HG03139 (cell line): ENCODE measurements around the gene PTRH1.

Experiments used
- ATAC-seq: cut with Tn5 transposase; IDR thresholded peaks from one replicate; pipeline ENCODE4 v1.9.1; 2021; ENCODE audit not compliant: unreplicated experiment

PTRH1 gene

DNA sequence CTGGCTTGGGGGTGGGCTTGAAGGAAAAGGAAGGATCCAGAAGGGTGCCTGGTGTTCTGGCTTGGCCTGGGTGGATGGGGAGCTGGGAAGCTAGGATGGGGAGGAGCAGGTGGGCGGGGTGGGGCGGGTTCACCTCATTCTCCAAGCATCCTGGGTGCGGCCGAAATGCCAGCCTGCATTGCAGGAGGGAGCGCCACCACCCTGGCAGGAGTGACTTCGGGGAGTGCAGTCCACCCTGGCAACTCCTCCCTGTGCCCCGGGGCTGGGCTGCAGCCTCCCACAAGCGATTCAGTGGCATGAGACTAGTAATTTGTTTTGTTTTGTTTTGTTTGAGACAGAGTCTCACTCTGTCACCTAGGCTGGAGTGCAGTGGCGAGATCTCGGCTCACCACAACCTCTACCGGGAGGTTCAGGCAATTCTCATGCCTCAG is 5.9 kb upstream of the PTRH1 start:
- no peak for ATAC-seq

DNA sequence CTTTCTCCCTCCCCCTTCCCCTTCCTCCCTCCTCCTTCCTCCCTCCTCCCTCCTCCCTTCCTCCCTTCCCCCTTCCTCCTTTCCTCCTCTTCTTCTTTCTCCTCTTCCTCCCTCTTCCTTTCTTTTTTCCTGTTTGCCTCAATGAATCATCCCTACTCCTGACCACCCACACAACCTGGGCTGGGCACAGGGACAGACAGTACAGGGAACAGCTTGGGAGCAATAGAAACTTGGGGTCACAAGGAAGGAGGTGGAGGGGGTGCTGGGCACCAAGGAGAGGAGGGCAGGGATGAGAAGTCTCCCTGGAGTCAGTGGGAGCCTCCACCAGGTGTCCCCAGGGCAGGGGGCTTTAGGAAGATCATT is 5.4 kb upstream of the PTRH1 start:
- no peak for ATAC-seq

DNA sequence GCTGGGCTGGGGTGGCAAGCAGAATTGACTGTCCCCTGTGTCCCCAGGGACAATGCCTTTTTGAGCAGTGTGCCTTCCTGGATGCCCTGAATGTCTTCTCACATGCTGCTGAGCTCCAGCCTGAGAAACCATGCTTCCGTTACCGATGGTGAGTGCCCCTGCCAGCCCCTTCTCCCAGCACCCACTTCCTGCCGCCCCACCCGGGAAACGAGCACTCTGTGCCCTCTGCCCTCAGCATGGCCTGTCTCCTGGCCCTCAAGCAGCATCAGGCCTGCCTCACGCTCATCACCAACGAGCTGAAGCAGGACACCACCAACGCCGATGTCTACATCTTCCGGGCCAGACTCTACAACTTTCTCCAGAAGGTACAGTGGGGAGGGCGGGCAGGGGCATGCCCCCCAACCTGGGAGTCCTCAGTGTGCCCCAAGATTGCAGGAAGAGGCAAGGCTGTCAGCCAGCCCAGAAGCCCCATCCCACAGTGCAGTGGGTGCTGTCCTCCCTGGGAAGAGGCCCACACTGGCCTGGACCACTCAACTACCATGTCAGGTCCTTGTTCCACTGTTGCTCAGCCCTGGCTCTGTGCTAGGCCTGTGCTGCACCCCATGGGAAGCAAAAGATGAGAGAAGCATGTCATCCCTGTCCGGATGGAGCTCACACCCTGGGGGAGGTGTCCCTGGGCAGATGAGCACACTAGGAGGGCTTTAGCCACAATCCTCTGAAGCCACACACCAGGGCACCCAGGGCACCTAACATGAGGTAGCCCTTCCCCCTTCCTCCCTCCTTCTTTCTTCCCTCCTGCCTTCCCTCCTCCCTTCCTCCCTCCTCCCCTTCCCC is 4.8 kb upstream of the PTRH1 start:
- no peak for ATAC-seq

DNA sequence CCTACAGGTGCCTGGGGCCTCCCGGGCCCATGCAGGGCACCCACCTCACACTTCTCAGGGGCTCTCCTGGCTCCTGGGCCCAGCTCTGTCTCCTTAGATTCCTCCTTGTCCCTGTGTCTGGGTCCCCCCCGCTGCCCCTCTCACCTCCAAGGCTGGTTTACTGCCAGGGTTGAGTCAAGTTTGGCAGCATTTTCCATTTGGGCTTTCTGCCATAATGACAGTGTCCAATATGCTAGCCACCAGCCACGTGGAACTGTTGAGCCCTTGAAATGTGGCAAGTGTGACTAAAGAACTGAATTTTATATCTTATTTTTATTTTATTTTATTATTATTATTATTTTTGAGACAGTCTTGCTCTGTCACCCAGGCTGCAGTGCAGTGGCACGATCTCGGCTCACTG is 2.3 kb upstream of the PTRH1 start:
- ATAC-seq = no peak

DNA sequence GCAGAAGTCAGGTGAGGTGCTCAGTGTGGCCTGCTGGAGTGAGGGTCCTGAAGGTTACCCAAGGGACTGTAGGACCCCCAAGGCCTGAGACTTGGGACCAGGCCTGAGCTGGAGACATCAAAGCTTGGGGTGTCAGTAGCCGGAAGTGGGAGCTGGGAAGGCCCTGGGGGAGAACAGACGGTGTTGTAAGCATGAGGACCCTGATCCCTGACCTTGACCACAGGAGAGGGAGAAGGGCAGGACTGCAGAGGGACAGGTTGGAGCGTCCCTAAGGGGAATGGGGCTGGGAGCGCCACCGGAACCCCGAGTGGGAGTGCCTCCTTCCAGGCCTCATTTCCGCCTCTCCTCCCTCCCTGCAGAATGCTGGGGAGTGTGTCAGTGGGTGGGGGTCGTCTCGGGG is 949 bp upstream of the PTRH1 start:
- ATAC-seq = no peak

DNA sequence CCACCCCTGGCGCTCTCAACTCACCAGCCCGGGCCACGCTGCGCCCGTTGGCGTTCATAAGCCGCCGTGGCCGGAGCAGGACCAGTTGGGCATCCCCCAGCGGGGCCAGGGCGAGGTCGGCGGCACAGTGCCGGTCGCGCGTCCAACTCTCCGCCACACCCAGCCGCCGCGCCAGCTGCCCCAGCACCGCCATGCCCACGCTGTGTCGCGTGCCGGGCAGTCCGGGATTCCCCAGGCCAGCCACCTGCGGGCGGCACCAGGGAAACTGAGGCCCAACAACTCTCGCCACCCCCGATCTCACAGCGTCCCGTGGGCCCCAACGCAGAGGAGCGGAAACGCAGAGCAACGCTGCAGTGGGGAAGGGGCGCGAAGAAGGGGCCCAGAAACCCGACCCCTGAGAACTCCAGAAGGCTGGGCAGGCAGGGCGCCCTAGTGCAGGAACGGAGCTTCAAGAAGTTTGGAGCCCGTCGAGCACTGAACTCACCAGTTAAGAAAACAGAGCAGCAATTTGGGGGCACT is 453 bp downstream of the PTRH1 start:
- ATAC-seq = no peak

DNA sequence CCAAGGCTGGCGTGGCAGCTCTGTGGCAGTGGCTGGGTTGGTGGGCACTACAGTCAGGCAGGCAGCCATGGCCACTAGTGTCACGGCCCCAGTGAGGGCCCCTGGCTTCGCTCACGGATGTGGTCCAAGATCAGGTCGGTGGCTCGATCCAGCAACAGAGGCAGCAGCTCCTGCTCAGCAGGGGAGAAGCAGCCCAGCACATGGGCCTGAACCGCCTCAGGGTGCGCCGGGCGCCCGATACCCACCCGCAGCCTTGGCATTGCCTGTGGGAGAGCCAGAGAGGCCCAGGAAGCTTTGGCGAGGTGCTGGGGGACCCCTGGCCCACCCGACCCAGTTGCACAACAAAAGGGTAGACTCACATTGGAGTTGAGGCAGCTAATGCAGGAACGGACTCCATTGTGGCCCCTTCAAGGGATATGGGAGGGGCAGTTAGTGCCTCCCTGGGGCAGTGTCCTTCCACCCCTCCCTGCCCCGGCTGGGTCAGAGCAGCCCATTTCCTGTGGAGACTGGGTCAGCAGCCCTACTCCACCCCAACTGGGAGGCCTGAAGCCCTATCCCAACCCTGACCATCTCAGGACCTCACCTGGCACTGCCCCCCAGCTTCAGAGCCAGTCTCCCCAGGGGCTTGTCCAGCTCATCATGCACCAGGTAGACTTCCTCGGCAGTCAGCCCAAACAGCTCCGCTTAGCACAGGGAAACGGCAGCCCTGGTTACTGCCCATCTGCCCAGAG is 1.3 kb downstream of the PTRH1 start:
- no peak for ATAC-seq

DNA sequence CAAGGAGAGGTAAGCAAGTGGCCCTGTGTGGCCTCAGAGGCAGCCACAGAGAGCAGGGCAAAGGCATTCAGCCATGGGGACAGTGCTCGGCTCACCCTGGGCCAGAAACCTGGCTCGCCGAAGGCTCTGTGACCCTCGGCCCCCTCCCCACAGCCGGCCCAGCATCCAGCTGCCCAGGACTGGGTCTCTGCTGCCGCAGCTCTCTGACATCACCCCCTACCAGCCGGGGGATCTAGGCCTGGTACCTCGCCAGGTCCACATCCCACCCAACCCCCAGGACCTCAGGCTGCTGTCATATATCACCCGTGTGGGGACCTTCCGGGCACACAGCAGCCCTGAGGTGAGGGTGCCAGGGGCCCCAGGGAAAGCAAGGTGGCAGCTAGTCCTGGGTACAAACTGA is 2.6 kb downstream of the PTRH1 start:
- ATAC-seq = no peak

DNA sequence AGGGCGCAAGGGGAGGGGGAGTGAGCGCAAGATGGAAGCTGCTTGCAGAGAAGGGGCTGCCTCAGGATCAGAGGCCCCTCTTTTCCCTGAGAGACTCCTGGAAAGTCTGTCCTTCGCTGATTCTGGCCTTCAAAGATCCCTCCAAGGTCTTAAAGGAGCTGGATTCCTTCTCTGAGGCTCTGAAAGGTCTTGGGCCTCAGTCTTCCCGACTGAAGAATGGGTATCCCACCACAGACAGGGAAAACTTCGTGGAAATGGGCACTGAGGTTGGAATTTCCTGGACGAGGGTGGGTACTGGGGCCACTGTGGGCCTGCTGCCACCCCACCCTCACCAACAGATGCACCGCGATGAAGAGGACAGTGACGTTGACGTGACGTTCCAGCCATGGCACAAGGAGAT is 3.1 kb downstream of the PTRH1 start:
- no peak for ATAC-seq

DNA sequence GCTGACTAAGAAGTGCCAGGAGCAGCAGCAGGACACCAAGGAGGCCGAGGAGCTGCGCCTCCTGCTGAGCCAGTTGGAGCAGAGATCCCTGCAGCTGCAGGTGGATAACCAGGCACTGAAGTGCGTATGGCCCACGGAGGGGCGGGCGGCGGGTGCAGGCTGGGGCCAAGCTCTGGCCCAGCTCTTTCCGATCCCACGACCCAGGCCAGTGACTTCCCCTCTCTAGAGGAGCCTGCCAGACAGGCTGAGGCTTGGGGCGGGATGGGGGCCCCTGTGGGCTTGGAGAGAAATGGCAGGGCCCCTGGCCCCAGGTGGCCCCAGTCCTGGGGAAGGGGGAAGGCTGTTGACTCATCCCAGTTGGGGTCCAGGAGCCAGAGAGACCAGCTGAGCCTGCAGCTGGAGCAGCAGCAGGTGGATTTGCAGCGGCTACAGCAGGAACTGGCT is 3.6 kb downstream of the PTRH1 start:
- ATAC-seq = no peak

DNA sequence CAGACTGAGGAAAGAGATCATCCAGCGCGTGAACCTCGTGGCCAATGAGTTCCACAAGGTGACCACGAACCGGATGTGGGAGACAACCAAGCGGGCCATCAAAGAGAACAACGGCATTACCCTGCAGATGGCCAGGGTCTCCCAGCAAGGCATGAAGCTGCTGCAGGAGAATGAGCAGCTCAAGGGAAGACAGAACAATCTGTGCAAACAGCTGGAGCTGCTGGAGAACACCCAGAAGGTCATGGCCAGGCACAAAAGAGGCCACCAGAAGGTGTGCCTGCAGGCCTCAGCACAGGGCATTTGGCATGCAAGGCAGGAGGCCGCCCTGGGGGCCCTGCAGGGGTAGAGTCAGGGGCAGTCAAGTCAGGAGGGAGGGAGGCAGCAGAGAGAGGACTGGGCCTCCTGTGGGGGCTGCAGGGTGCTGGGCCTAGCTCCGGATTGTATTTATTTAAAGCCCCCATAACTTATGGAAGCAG is 4.2 kb downstream of the PTRH1 start:
- ATAC-seq = no peak

DNA sequence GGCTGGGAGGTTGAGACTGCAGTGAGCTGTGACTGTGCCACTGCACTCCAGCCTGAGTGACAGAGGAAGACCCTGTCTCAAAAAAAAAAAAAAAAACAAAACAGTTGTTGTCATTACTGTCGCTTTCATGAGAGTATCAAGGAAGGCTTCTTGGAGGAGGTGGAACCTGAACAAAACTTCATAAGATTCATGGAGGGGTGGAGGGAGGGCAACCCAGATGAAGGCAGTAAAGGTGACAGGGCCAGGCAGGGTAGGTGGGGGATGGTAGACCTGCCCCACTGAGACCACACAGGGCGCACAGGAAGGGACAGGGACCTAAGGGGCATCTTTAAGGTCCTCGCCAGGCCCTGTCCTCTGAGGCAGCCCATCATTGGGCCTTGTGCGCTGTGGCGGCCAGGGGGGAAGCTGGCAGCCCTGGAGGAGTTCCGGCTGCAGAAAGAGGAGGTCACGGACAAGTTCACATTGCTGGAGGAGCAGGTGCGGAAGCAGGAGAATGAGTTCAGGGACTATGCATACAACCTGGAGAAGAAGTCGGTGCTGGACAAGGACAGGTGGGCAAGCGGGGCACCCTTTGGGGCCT is 5.2 kb downstream of the PTRH1 start:
- ATAC-seq = no peak

DNA sequence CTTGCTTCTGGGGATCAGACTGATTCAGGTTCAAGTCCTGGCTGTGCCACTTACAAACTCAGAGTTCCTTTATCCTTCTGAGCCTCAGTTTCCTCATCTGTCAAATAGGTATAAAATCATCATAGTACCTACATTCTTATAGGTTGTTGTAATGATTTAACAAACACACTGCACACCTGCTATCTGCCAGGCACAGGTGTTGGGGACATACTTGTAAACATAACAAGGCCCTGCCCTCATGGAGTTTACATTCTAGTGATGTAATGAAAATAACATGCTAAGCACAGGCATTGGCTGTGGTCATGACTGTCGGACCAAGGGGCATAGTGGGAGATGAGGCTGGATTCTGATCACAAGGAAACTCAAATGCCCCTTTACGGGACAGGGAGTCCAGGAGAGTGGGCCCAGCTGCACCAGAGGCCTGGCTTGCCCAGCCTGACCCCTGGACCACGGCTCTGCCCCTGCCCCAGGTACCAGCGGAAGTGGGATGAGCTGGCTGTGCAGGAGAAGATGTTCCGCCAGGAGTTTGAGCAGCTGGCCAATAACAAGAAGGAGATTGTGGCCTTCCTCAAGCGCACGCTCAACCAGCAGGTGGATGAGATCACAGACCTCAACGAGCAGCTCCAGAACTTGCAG is 6.4 kb downstream of the PTRH1 start:
- no peak for ATAC-seq

DNA sequence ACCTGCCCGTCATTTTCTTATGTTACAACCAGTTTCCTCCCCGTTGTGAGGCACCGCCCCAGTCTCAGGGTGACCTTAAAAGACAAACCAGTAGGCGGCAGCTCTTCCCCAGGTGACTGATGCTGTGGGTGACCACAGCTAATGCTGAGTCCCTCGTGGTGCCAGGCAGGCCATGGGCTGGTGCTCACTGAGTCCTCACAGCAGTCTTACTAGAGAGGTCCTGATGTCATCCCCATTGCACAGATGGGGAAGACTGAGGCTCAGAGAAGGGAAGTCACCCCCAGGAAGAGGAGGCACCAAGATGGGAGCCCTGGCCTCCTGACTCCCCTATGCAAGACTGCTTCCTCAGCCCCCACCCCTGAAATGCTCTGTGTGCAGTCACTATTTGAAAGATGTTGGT is 7.7 kb downstream of the PTRH1 start:
- no peak for ATAC-seq

DNA sequence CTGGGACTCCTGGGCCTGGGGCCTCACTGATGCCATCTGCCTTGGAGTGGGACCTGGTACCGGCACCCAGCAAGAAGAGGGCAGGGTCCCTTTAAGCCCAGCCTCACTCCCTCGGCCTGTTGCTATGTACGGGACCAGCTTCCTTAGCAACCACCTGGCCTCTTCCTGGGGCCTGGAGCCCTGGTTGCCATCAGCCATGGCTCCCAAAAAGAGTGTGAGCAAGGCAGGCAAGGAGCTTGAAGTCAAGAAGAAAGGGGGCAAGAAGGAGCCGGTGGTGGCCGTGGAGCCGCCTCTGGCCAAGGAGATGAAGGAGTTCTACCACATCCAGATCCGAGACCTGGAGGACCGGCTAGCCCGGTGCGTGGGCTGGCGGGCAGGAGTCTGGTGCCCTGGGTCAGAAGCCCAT is 8.6 kb downstream of the PTRH1 start, which contains the start of gene CFAP157:
CFAP157 (plus strand) TSS at position 153 of the 406 bp plus-strand sequence; CDS start at position 197, 44 bp downstream.
- no peak for ATAC-seq

DNA sequence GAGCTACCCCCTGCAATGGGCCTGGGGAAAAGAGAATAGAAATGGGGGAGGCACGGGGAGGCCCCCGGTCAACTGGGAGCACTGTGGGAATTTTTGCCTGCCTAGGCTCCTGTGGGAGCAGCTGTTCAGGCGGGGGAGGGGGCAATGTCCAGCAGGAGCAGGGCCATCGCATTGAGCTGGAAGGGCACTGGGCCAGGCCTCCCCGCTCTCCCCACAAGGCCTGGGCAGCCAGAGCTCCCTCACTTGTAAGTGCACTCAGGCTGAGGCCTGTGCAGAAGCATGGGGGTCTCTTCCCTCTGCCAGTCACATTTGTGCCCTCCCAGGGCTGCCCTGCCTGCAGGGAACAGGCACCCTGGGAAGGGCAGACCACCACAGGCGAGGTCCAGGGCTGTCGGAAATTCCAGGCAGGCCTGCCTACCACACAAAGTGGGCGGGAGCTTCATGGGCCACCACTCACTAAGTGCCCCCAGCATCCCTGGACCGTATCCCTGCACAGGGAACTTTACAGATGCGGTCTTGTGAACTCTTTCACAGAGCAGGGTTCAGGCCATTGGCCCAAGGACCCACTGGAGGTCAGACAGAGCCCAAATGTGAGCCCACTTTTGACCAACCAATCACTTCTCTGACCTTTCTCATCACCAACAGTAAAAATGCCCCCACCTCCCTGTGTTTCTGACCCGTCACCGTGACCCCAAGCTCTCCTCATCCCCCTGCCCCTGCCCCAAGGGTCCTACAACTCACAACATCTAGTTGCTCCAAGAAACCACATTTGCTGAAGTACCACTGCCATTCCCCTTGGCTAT is 9.7 kb downstream of the PTRH1 start:
- no peak for ATAC-seq

DNA sequence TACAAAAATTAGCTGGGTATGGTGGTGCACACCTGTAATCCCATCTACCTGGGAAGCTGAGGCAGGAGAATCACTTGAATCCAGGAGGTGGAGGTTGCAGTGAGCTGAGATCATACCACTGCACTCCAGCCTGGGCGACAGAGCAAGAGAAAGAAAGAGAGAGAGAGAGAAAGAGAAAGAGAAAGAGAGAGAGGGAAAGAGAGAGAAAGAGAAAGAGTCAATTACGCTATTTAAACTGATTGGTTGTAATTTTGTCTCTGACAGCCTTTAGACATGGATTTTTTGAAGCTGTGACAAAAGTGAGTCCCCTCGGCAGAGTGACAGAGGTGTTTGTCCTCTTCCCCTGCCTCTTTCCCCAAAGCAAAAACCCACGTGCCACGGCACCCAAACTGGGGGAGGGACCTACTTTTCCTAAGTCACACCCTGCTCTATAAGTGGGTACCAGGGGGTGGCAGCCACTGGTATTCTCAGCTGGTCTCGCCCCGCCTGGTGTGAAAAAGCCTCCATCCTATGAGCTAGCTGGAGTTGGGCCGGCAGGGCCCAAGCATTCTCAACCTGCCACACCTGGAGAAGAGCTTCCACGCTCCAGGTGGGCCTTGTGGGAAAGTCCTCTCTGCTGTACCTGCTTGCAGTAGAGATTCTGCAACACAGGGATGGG is 12.0 kb downstream of the PTRH1 start:
- no peak for ATAC-seq

DNA sequence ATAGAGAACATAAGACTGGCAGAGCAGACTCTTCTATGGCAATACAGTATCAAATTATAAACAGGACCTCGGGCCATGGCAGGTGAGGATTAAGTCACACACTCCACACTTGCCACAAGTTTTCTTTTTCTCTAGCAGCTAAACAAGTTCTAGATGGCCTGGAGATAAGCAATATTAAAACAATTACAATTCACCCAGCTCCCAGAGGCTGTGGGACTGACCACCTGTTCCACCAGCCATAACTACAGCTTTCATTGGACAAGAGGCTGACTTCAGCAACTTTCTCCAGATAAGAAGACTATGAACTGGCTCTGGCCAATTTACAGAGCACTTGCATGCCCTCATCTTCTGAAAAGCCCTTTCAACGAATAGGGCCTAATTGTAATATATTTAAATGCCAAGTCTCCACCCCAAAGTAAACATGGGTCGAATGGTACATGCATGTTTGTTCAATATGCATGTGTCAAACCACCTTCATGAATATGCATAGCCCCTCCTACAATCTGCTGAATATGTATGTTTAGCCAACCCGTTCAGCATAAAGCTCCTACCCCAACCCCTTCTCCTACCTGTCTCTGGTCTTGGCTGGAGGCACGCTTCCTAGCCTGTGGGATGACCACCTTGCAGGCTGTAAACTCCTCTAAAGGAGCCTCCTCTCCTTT is 14.7 kb downstream of the PTRH1 start:
- ATAC-seq = no peak

DNA sequence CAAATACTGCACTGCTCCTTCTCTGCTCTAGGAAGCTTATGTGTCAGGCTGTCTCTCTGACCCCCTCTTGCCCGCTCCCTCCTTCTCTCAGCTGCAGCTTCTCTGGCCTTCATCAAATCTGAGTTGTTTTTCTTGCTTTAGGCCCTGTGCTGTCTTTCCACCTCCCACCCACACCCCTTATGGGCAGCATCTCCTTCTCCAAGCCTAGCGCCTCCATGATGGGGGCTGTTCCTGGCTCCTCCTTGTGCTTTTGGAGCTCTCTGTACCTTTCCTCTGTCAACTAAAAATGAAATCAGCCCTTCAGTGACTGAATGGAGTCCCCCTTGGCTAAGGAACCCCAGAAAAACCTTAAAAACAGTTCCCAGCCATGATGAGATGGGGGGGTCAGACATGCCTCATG is 15.3 kb downstream of the PTRH1 start:
- no peak for ATAC-seq
